ENCODE measurements around the gene THAP2. TPM values are rescaled to one million over a fixed set of nuclear protein-coding genes. Genes with fewer than 3 reads are reported as not detected.

Gene THAP2
- total RNA-seq, 1 experiment from 2014 or later = 2.7 TPM

GRCh38 chr12:71719647-71720370 is 55.7 kb downstream of the THAP2 start:
- TF ChIP-seq CTCF (IDR thresholded peaks at IDR 0.05; ENCODE audit: insufficient read depth in 1 of 2, low read depth in 1 of 2, low read length in 1 of 2, severe bottlenecking in 1 of 2, unreplicated experiment in 1 of 2) = no peak
- no TSS peak for BruUV-seq (replicated peaks)
- POLR2A ChIA-PET = no interaction called here
- no peak for DNase-seq
- Mint-ChIP-seq H3K27me3 (ENCODE audit: insufficient read depth, unreplicated experiment) (peaks cover 2% of the 10 kb centered on the region), H3K4me1 (ENCODE audit: low read depth, unreplicated experiment) (peaks cover 6% of the 10 kb centered on the region), H3K27ac (ENCODE audit: unreplicated experiment) (no peak overlapping the region), H3K4me3 (ENCODE audit: unreplicated experiment) (no peak overlapping the region), H3K36me3 (ENCODE audit: insufficient read depth, unreplicated experiment) (no peaks in the 10 kb centered on the region), H3K9me3 (ENCODE audit: unreplicated experiment) (no peaks in the 10 kb centered on the region)
- intact Hi-C loops (cut with micrococcal nuclease; ENCODE audit: unreplicated experiment) = no loop called here
- no peaks in the 10 kb centered on the region for H3K27me3 ChIP-seq (replicated peaks; ENCODE audit: control insufficient read depth, insufficient read depth, low read length)
- no peaks in the 10 kb centered on the region for H3K4me1 ChIP-seq
- CTCF ChIA-PET = no interaction called here
- no peak overlapping the region for H3K4me3 ChIP-seq (ENCODE audit: low read depth, low read length)
- H3K9me3 ChIP-seq = no peaks in the 10 kb centered on the region
- H3K36me3 ChIP-seq (ENCODE audit: control insufficient read depth, insufficient read depth, low read length) = no peaks in the 10 kb centered on the region

- no peak overlapping the region for H3K27ac Mint-ChIP-seq (ENCODE audit: unreplicated experiment)
- no peaks in the 10 kb centered on the region for H3K9me3 Mint-ChIP-seq (ENCODE audit: unreplicated experiment)
- no peak for DNase-seq
- BruUV-seq (replicated peaks) = no TSS peak
- no peaks in the 10 kb centered on the region for H3K27me3 ChIP-seq (replicated peaks; ENCODE audit: control insufficient read depth, insufficient read depth, low read length)
- peaks cover 6% of the 10 kb centered on the region for H3K4me1 Mint-ChIP-seq (ENCODE audit: low read depth, unreplicated experiment)
- no peak for TF ChIP-seq CTCF (IDR thresholded peaks at IDR 0.05; ENCODE audit: insufficient read depth in 1 of 2, low read depth in 1 of 2, low read length in 1 of 2, severe bottlenecking in 1 of 2, unreplicated experiment in 1 of 2)
- ChIA-PET POLR2A (no interaction called here), CTCF (no interaction called here)
- H3K36me3 Mint-ChIP-seq (ENCODE audit: insufficient read depth, unreplicated experiment) = no peaks in the 10 kb centered on the region
- intact Hi-C loops (cut with micrococcal nuclease; ENCODE audit: unreplicated experiment) = no loop called here
- H3K4me1 ChIP-seq = no peaks in the 10 kb centered on the region
- H3K9me3 ChIP-seq = 0 out of 2 replicates have a peak, but pooled peaks cover 4% of the 10 kb centered on the region
- H3K36me3 ChIP-seq (ENCODE audit: control insufficient read depth, insufficient read depth, low read length) = no peaks in the 10 kb centered on the region
- H3K27me3 Mint-ChIP-seq (ENCODE audit: insufficient read depth, unreplicated experiment) = peaks cover 2% of the 10 kb centered on the region
- H3K4me3 ChIP-seq (ENCODE audit: low read depth, low read length) = no peak overlapping the region
- H3K4me3 Mint-ChIP-seq (ENCODE audit: unreplicated experiment) = no peak overlapping the region
Measured at GRCh38 chr12:71721783-71722505, 57.8 kb downstream of the THAP2 start.

- intact Hi-C loops (cut with micrococcal nuclease; ENCODE audit: unreplicated experiment) = no loop called here
- no peak for TF ChIP-seq CTCF (IDR thresholded peaks at IDR 0.05; ENCODE audit: insufficient read depth in 1 of 2, low read depth in 1 of 2, low read length in 1 of 2, severe bottlenecking in 1 of 2, unreplicated experiment in 1 of 2)
- BruUV-seq (replicated peaks) = no TSS peak
- no peak for DNase-seq
- Histone ChIP-seq H3K27me3 (replicated peaks; ENCODE audit: control insufficient read depth, insufficient read depth, low read length) (no peaks in the 10 kb centered on the region), H3K4me1 (no peaks in the 10 kb centered on the region), H3K9me3 (0 out of 2 replicates have a peak, but pooled peaks cover 4% of the 10 kb centered on the region), H3K36me3 (ENCODE audit: control insufficient read depth, insufficient read depth, low read length) (no peaks in the 10 kb centered on the region), H3K4me3 (ENCODE audit: low read depth, low read length) (no peak overlapping the region)
- Mint-ChIP-seq H3K27me3 (ENCODE audit: insufficient read depth, unreplicated experiment) (no peaks in the 10 kb centered on the region), H3K4me1 (ENCODE audit: low read depth, unreplicated experiment) (no peaks in the 10 kb centered on the region), H3K36me3 (ENCODE audit: insufficient read depth, unreplicated experiment) (no peaks in the 10 kb centered on the region), H3K9me3 (ENCODE audit: unreplicated experiment) (no peaks in the 10 kb centered on the region), H3K4me3 (ENCODE audit: unreplicated experiment) (no peak overlapping the region), H3K27ac (ENCODE audit: unreplicated experiment) (no peak overlapping the region)
- POLR2A ChIA-PET = no interaction called here
- CTCF ChIA-PET = no interaction called here
Measured at GRCh38 chr12:71725011-71725410, 60.9 kb downstream of the THAP2 start.
